ENCODE results near the gene CELF6.

Gene CELF6

GRCh38 chr15:72315706-72316370 lies 4.1 kb downstream of the CELF6 start:
- TF ChIP-seq EGR1 (IDR thresholded peaks at IDR 0.05) (no peak), FOXM1 (IDR thresholded peaks at IDR 0.05; ENCODE audit: borderline replicate concordance, low read depth) (no peak), REST (IDR thresholded peaks at IDR 0.05; ENCODE audit: low read depth) (no peak), CEBPB (IDR thresholded peaks at IDR 0.05) (no peak), RAD21 (IDR thresholded peaks at IDR 0.05; ENCODE audit: low read depth) (no peak), EP300 (IDR thresholded peaks at IDR 0.05; ENCODE audit: borderline replicate concordance) (no peak), CREB1 (IDR thresholded peaks at IDR 0.05; ENCODE audit: low read depth) (no peak), TCF12 (IDR thresholded peaks at IDR 0.05; ENCODE audit: low read depth) (no peak), NFIC (IDR thresholded peaks at IDR 0.05) (no peak), TAF1 (IDR thresholded peaks at IDR 0.05; ENCODE audit: low read depth) (no peak), ZBTB7A (IDR thresholded peaks at IDR 0.05; ENCODE audit: low read depth) (no peak), YY1 (IDR thresholded peaks at IDR 0.05; ENCODE audit: low read depth) (no peak), TEAD4 (IDR thresholded peaks at IDR 0.05) (no peak)
- TF ChIP-seq, protein P1, sequence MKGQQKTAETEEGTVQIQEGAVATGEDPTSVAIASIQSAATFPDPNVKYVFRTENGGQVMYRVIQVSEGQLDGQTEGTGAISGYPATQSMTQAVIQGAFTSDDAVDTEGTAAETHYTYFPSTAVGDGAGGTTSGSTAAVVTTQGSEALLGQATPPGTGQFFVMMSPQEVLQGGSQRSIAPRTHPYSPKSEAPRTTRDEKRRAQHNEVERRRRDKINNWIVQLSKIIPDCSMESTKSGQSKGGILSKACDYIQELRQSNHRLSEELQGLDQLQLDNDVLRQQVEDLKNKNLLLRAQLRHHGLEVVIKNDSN (IDR thresholded peaks at IDR 0.05) = no peak
- TF ChIP-seq, protein P2, sequence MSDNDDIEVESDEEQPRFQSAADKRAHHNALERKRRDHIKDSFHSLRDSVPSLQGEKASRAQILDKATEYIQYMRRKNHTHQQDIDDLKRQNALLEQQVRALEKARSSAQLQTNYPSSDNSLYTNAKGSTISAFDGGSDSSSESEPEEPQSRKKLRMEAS (IDR thresholded peaks at IDR 0.05) = no peak

DNA sequence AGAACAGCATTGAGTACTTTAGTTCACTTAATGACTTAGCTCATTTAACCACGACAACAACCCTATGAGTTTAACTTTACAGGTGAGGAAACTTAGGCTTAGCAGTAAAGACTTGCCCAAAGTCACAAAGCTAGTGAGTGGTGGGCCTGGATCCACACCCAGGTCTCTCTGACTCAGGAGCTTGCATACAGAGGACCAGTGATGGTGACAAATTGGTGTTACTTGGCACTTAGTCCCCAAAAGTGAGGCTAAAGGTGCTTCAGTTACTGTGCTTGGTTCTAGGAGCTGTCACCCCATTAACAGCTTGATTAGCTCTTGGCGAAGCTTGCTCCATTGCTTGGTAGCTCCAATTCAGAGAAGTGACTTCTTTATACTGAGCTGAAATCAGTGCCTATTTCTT lies 6.1 kb downstream of the CELF6 start:
- TF ChIP-seq, protein P1 (IDR thresholded peaks at IDR 0.05) = no peak
- no peak for TF ChIP-seq CREB1 (IDR thresholded peaks at IDR 0.05; ENCODE audit: low read depth)
- no peak for TF ChIP-seq RAD21 (IDR thresholded peaks at IDR 0.05; ENCODE audit: low read depth)
- TF ChIP-seq CEBPB (IDR thresholded peaks at IDR 0.05) = no peak
- no peak for TF ChIP-seq ZBTB7A (IDR thresholded peaks at IDR 0.05; ENCODE audit: low read depth)
- no peak for TF ChIP-seq NFIC (IDR thresholded peaks at IDR 0.05)

GRCh38 chr15:72313448-72313840 lies 6.5 kb downstream of the CELF6 start:
- no peak for TF ChIP-seq RAD21 (IDR thresholded peaks at IDR 0.05; ENCODE audit: low read depth)
- TF ChIP-seq TCF12 (IDR thresholded peaks at IDR 0.05; ENCODE audit: low read depth) = no peak
- no peak for TF ChIP-seq REST (IDR thresholded peaks at IDR 0.05; ENCODE audit: low read depth)
- no peak for TF ChIP-seq CREB1 (IDR thresholded peaks at IDR 0.05; ENCODE audit: low read depth)
- TF ChIP-seq EP300 (IDR thresholded peaks at IDR 0.05; ENCODE audit: borderline replicate concordance) = no peak
- TF ChIP-seq EGR1 (IDR thresholded peaks at IDR 0.05) = no peak
- TF ChIP-seq, protein P2 (IDR thresholded peaks at IDR 0.05) = no peak
- TF ChIP-seq CEBPB (IDR thresholded peaks at IDR 0.05) = no peak
- TF ChIP-seq NFIC (IDR thresholded peaks at IDR 0.05) = no peak
- no peak for TF ChIP-seq FOXM1 (IDR thresholded peaks at IDR 0.05; ENCODE audit: borderline replicate concordance, low read depth)
- no peak for TF ChIP-seq YY1 (IDR thresholded peaks at IDR 0.05; ENCODE audit: low read depth)
- no peak for TF ChIP-seq TEAD4 (IDR thresholded peaks at IDR 0.05)
- TF ChIP-seq TAF1 (IDR thresholded peaks at IDR 0.05; ENCODE audit: low read depth) = no peak
- TF ChIP-seq ZBTB7A (IDR thresholded peaks at IDR 0.05; ENCODE audit: low read depth) = no peak
- TF ChIP-seq, protein P1 (IDR thresholded peaks at IDR 0.05) = no peak

GRCh38 chr15:72312605-72313447 lies 7.1 kb downstream of the CELF6 start:
- TF ChIP-seq RAD21 (IDR thresholded peaks at IDR 0.05; ENCODE audit: low read depth) = peak; percentile 88
- TF ChIP-seq YY1 (IDR thresholded peaks at IDR 0.05; ENCODE audit: low read depth) = peak; percentile 62; the same call in 1 of the 2 replicates
- TF ChIP-seq, protein P1 (IDR thresholded peaks at IDR 0.05) = no peak

All from Ishikawa (cell line).